H1 (cell line): ENCODE results near the gene ACTL8. TPM values are rescaled to one million over a fixed set of nuclear protein-coding genes. Genes with fewer than 3 reads are reported as not detected.

Experiments used
- CTCF ChIA-PET: fragments of 300-600 bp; sonication (Branson Sonifier 250); formaldehyde crosslinking; loops from one replicate; lab custom pipeline; 2021; ENCODE audit not compliant: partially characterized antibody; lab: Charles Lee
- POLR2A ChIA-PET: fragments of 300-600 bp; sonication (Branson Sonifier 250); formaldehyde crosslinking; loops from one replicate; lab custom pipeline; 2021; ENCODE audit warnings: inconsistent platforms; ENCODE audit not compliant: partially characterized antibody; lab: Charles Lee
- DNase-seq, 2 experiments: peaks; one replicate each; pipeline versions ENCODE4 v3.0.0 to v3.0.0-alpha.2; 2010 to 2022; ENCODE audit warnings: low spot score in 2 of 2, low read depth in 1 of 2, mixed read lengths in 1 of 2
- FAIRE-seq: peaks from 2 replicates; lab custom pipeline; 2011; peaks lifted over from hg19 to GRCh38; lab: Jason Lieb, UNC
- H2AFZ ChIP-seq: 2 replicates; pipeline ENCODE4 v1.8.1; 2012; ENCODE audit warnings: low read length, inconsistent platforms
- H2AK5ac ChIP-seq: 2 replicates; pipeline ENCODE4 v1.6.1; 2013; ENCODE audit warnings: low read depth, low read length
- H2BK120ac ChIP-seq: replicated peaks from 2 replicates; pipeline ENCODE3; 2013; ENCODE audit warnings: low read depth, low read length, inconsistent platforms
- H2BK12ac ChIP-seq: 2 replicates; pipeline ENCODE4 v1.6.1; 2013; ENCODE audit warnings: low read depth, low read length
- H2BK15ac ChIP-seq: 2 replicates; pipeline ENCODE4 v1.6.1; 2013; ENCODE audit warnings: low read length
- H2BK20ac ChIP-seq: 2 replicates; pipeline ENCODE4 v1.6.1; 2013; ENCODE audit warnings: low read length
- H2BK5ac ChIP-seq: 2 replicates; pipeline ENCODE4 v1.6.1; 2013; ENCODE audit warnings: low read depth, low read length
- H3K14ac ChIP-seq: 2 replicates; pipeline ENCODE4 v1.6.1; 2013; ENCODE audit warnings: inconsistent platforms; ENCODE audit not compliant: insufficient read length
- H3K18ac ChIP-seq: 2 replicates; pipeline ENCODE4 v1.6.1; 2013; ENCODE audit warnings: low read length; ENCODE audit errors: extremely low read depth
- H3K23ac ChIP-seq: 2 replicates; pipeline ENCODE4 v1.6.1; 2013; ENCODE audit warnings: inconsistent platforms; ENCODE audit not compliant: insufficient read length
- H3K23me2 ChIP-seq: 2 replicates; pipeline ENCODE4 v1.6.1; 2013; ENCODE audit warnings: low read depth, low read length
- H3K27ac ChIP-seq: 2 replicates; pipeline ENCODE4 v1.6.1; 2011; ENCODE audit warnings: low read depth, low read length, inconsistent platforms
- H3K27me3 ChIP-seq, 4 experiments: replicated peaks in 1 of 4; 1 replicate in 1 of 4; 2 replicates in 3 of 4; pipeline versions ENCODE4 v1.6.1 to v1.8.1; 2011 to 2013; ENCODE audit warnings: low read length in 3 of 4, mild to moderate bottlenecking in 3 of 4, inconsistent platforms in 2 of 4, mixed read lengths in 2 of 4, moderate library complexity in 1 of 4; ENCODE audit not compliant: control insufficient read depth in 3 of 4, insufficient read depth in 3 of 4; ENCODE audit errors: extremely low read depth in 1 of 4
- H3K36me3 ChIP-seq, 4 experiments: 2 replicates each; pipeline versions ENCODE4 v1.6.1 to v1.8.1; 2011 to 2013; ENCODE audit warnings: mild to moderate bottlenecking in 4 of 4, low read length in 3 of 4, moderate library complexity in 2 of 4, control low read depth in 1 of 4, inconsistent platforms in 1 of 4; ENCODE audit not compliant: insufficient read depth in 4 of 4, control insufficient read depth in 2 of 4
- H3K4ac ChIP-seq: replicated peaks from 2 replicates; pipeline ENCODE3; 2013; ENCODE audit warnings: low read length, low read depth, mixed read lengths, inconsistent platforms; ENCODE audit not compliant: insufficient read length
- H3K4me1 ChIP-seq, 4 experiments: replicated peaks in 1 of 4; 1 replicate in 1 of 4; 2 replicates in 3 of 4; pipeline versions ENCODE4 v1.6.1 to v1.8.1; 2011 to 2013; ENCODE audit warnings: low read length in 3 of 4, inconsistent platforms in 2 of 4, mixed read lengths in 1 of 4; ENCODE audit not compliant: insufficient read depth in 4 of 4, control insufficient read depth in 3 of 4
- H3K4me2 ChIP-seq, 2 experiments: 2 replicates each; pipeline versions ENCODE4 v1.6.1 to v1.8.1; 2011 to 2013; ENCODE audit warnings: low read depth in 2 of 2, low read length in 2 of 2, control low read depth in 1 of 2, inconsistent platforms in 1 of 2, mild to moderate bottlenecking in 1 of 2; ENCODE audit not compliant: insufficient read depth in 1 of 2
- H3K4me3 ChIP-seq, 4 experiments: fragments of 200-600, 300-600 bp in 1 of 4; sonication (generic), shearing (Covaris generic), sonication (Bioruptor Twin) in 1 of 4; 2 replicates each; pipeline versions ENCODE4 v1.5.1 to v1.8.1; 2011 to 2016; ENCODE audit warnings: low read length in 4 of 4, low read depth in 3 of 4, control low read depth in 2 of 4, inconsistent platforms in 2 of 4, mild to moderate bottlenecking in 2 of 4, mixed read lengths in 1 of 4, moderate library complexity in 1 of 4; ENCODE audit not compliant: insufficient read depth in 2 of 4; ENCODE audit errors: extremely low read depth in 1 of 4
- H3K56ac ChIP-seq: replicated peaks from 2 replicates; pipeline ENCODE3; 2013; ENCODE audit warnings: low read depth, mild to moderate bottlenecking, mixed read lengths, low read length, inconsistent platforms; ENCODE audit not compliant: insufficient read length
- H3K79me1 ChIP-seq: 2 replicates; pipeline ENCODE4 v1.6.1; 2013; ENCODE audit warnings: low read depth, low read length, control low read depth
- H3K79me2 ChIP-seq, 2 experiments: 2 replicates each; pipeline versions ENCODE4 v1.6.1 to v1.8.1; 2012 to 2013; ENCODE audit warnings: low read length in 2 of 2, mild to moderate bottlenecking in 2 of 2, inconsistent platforms in 1 of 2; ENCODE audit not compliant: insufficient read depth in 2 of 2, control insufficient read depth in 1 of 2
- H3K9ac ChIP-seq, 4 experiments: replicated peaks in 1 of 4; 1 replicate in 1 of 4; 2 replicates in 3 of 4; pipeline versions ENCODE4 v1.6.1 to v1.8.1; 2011 to 2013; ENCODE audit warnings: low read depth in 3 of 4, low read length in 3 of 4, control low read depth in 2 of 4, mild to moderate bottlenecking in 2 of 4, moderate library complexity in 2 of 4, inconsistent platforms in 1 of 4; ENCODE audit errors: extremely low read depth in 1 of 4
- H3K9me3 ChIP-seq, 2 experiments: 2 replicates each; pipeline versions ENCODE4 v1.6.1 to v1.8.1; 2012 to 2013; ENCODE audit warnings: mild to moderate bottlenecking in 2 of 2, moderate library complexity in 2 of 2, control low read depth in 1 of 2, inconsistent platforms in 1 of 2, low read depth in 1 of 2, low read length in 1 of 2, mixed read lengths in 1 of 2; ENCODE audit not compliant: insufficient read depth in 2 of 2
- H4K20me1 ChIP-seq, 2 experiments: replicated peaks in 1 of 2; 2 replicates each; pipeline versions ENCODE3 to v1.8.1; 2011 to 2013; ENCODE audit warnings: inconsistent platforms in 2 of 2, low read length in 2 of 2, mild to moderate bottlenecking in 1 of 2; ENCODE audit not compliant: insufficient read depth in 2 of 2, control insufficient read depth in 1 of 2
- H4K5ac ChIP-seq: 2 replicates; pipeline ENCODE4 v1.6.1; 2013; ENCODE audit warnings: low read length, low read depth, mixed read lengths, inconsistent platforms; ENCODE audit not compliant: insufficient read length
- H4K8ac ChIP-seq: 2 replicates; pipeline ENCODE4 v1.8.0; 2013; ENCODE audit warnings: mild to moderate bottlenecking, moderate library complexity, low read length, inconsistent platforms; ENCODE audit not compliant: insufficient read depth; ENCODE audit errors: extremely low read depth
- H4K91ac ChIP-seq: replicated peaks from 2 replicates; pipeline ENCODE3; 2013; ENCODE audit warnings: low read length, mixed read lengths, inconsistent platforms; ENCODE audit not compliant: insufficient read length
- BRCA1 ChIP-seq: IDR thresholded peaks from 2 replicates; pipeline ENCODE4 v1.6.1; 2012; ENCODE audit warnings: low read depth, low read length, improper control_type of control experiment
- EGR1 ChIP-seq: IDR thresholded peaks from 2 replicates; pipeline ENCODE4 v1.6.1; 2011; ENCODE audit warnings: low read depth, low read length, borderline replicate concordance
- GABPA ChIP-seq: IDR thresholded peaks from 2 replicates; pipeline ENCODE4 v1.6.1; 2011; ENCODE audit warnings: mild to moderate bottlenecking, low read length, moderate library complexity, borderline replicate concordance; ENCODE audit not compliant: insufficient read depth
- JUND ChIP-seq: IDR thresholded peaks from 2 replicates; pipeline ENCODE4 v1.6.1; 2011; ENCODE audit warnings: mild to moderate bottlenecking, improper control_type of control experiment, low read length
- NANOG ChIP-seq: IDR thresholded peaks from 2 replicates; pipeline ENCODE4 v1.6.1; 2011; ENCODE audit warnings: low read length, low read depth, mild to moderate bottlenecking, inconsistent platforms; ENCODE audit not compliant: insufficient read depth, poor library complexity, severe bottlenecking
- POLR2A ChIP-seq, 2 experiments: IDR thresholded peaks; 1 replicate in 1 of 2; 2 replicates in 1 of 2; pipeline ENCODE4 v1.6.1; 2011; ENCODE audit warnings: low read depth in 2 of 2, low read length in 2 of 2, mild to moderate bottlenecking in 2 of 2; ENCODE audit errors: control extremely low read depth in 1 of 2
- POU5F1 ChIP-seq: IDR thresholded peaks from 2 replicates; pipeline ENCODE4 v1.6.1; 2011; ENCODE audit warnings: low read depth, mild to moderate bottlenecking, low read length, moderate library complexity
- SIX5 ChIP-seq: IDR thresholded peaks from 2 replicates; pipeline ENCODE4 v1.6.1; 2011; ENCODE audit warnings: mild to moderate bottlenecking, low read depth, low read length
- SP1 ChIP-seq: IDR thresholded peaks from 2 replicates; pipeline ENCODE4 v1.6.1; 2011; ENCODE audit warnings: low read depth, low read length
- SRF ChIP-seq: IDR thresholded peaks from 2 replicates; pipeline ENCODE4 v1.6.1; 2011; ENCODE audit warnings: mild to moderate bottlenecking, low read depth, low read length, moderate library complexity
- TAF1 ChIP-seq: IDR thresholded peaks from 2 replicates; pipeline ENCODE4 v1.6.1; 2011; ENCODE audit warnings: mild to moderate bottlenecking, low read depth, low read length
- TCF12 ChIP-seq: IDR thresholded peaks from 2 replicates; pipeline ENCODE4 v1.6.1; 2011; ENCODE audit warnings: low read depth, mild to moderate bottlenecking, low read length
- YY1 ChIP-seq: IDR thresholded peaks from 2 replicates; pipeline ENCODE4 v1.6.1; 2011; ENCODE audit warnings: low read depth, mild to moderate bottlenecking, low read length
- WGBS, 2 experiments: shearing (Covaris generic) in 1 of 2; methylation state at CpG; one replicate each; pipeline versions ENCODE4 v1.1.6 to v1.1.7; 2013 to 2015; ENCODE audit warnings: low lambda C conversion rate in 2 of 2, mixed read lengths in 2 of 2, inconsistent platforms in 1 of 2, low coverage in 1 of 2, missing lambda C conversion rate in 1 of 2; ENCODE audit not compliant: insufficient replicate concordance in 2 of 2, insufficient coverage in 1 of 2, insufficient read length in 1 of 2; ENCODE audit errors: extremely low coverage in 1 of 2, missing lambda C conversion rate in 1 of 2; 5-methylcytosine and 5-hydroxymethylcytosine counted together
- polyA plus RNA-seq, 7 experiments: library from polyadenylated mRNA; depleted of rRNA in 3 of 7; stranded (reverse) in 5 of 7; unstranded in 2 of 7; fragments of >200 nt in 5 of 7; fragments of 200-250 nt in 2 of 7; gene quantifications; 1 replicate in 5 of 7; 2 replicates in 1 of 7; 4 replicates in 1 of 7; pipeline versions ENCODE4 v1.2.1 to v1.2.3, GENCODE V29; 2011 to 2013; ENCODE audit warnings: missing spikeins in 2 of 7, mixed read lengths in 2 of 7
- total RNA-seq: library from RNA; stranded (reverse); fragmentation: NEBNext Ultra II Directional; extraction: Animal tissue kit (Norgen Biotek cat#: 25700); gene quantifications from 2 replicates; pipeline ENCODE4 v1.2.1, GENCODE V29; 2021
- TF ChIP-seq, protein P1 (sequence below): IDR thresholded peaks from 2 replicates; pipeline ENCODE4 v1.6.1; 2012; ENCODE audit warnings: low read length, inconsistent platforms

ACTL8 gene
- total and polyA plus RNA-seq, 2 of the 8 experiments (the other 6 are each of a cell fraction or from before 2014, with no cell fraction given): 0.33 to 0.47 TPM

DNA sequence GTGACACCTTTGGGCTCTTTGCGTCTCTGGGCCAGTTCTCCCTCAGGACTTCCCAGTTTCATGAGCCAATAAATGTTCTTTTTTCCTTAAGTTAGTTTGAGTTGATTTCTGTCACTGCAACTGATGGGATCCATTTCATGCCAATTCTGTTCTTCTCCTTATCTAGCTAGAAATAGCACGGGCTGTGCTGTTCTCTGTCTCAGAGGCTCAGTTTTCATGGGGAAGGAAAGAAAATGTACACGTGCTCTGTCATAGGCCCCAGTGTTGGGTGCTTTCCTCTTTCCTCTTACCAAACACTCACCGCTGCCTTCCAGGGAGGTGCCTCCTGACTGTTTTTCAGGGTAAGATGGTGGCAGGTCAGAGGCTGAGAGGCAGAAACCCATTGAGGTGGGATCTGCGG lies 43.2 kb upstream of the ACTL8 start:
- Histone ChIP-seq H3K79me1 (no peaks in the 10 kb centered on the region), H4K20me1 (no peaks in the 10 kb centered on the region), H3K27ac (no peak overlapping the region), H2BK12ac (no peak overlapping the region), H2BK5ac (no peak overlapping the region), H3K79me2 (no peaks in the 10 kb centered on the region), H2AK5ac (no peak overlapping the region), H3K56ac (no peak overlapping the region), H4K8ac (no peak overlapping the region), H4K5ac (no peak overlapping the region), H3K9ac (no peak overlapping the region), H4K91ac (no peak overlapping the region), H3K9me3 (peaks cover 4 to 17% of the 10 kb centered on the region in 2 experiments; a peak in 3 of 4 replicates), H3K18ac (no peak overlapping the region), H3K4me2 (no peak overlapping the region), H2BK20ac (no peak overlapping the region), H3K4ac (no peak overlapping the region), H2BK120ac (no peak overlapping the region), H2AFZ (no peak overlapping the region), H2BK15ac (no peak overlapping the region), H3K4me3 (no peak overlapping the region), H3K4me1 (no peaks in the 10 kb centered on the region), H3K23ac (no peak overlapping the region), H3K27me3 (peaks cover 0 to 2% (median 0%) of the 10 kb centered on the region in 4 experiments; a peak in 1 of 7 replicates), H3K23me2 (no peaks in the 10 kb centered on the region), H3K14ac (no peak overlapping the region), H3K36me3 (no peaks in the 10 kb centered on the region)
- whole genome bisulfite sequencing, 2 experiments: 95% methylated on average over 5 of the region's 5 CpGs; no CpG with 5 or more reads in 1 of the 2 experiments
- FAIRE-seq (no peak), DNase-seq (no peak)
- POLR2A ChIA-PET: no interaction called here
- CTCF ChIA-PET: interaction anchor here (0.6 to 3.3 kb wide), 5 partner anchors 15 to 114 kb away, joined by 3 to 17 read pairs (median 3); no protein-coding TSS in a partner anchor
- TF ChIP-seq POU5F1 (no peak), JUND (no peak), EGR1 (no peak), SP1 (no peak), TCF12 (no peak), TAF1 (no peak), SIX5 (no peak), POLR2A (IDR thresholded peaks at IDR 0.05; ENCODE audit: control extremely low read depth in 1 of 2, low read depth in 2 of 2, low read length in 2 of 2) (no peak), NANOG (no peak), YY1 (no peak), SRF (no peak), GABPA (no peak), BRCA1 (no peak)
- TF ChIP-seq, protein P1, sequence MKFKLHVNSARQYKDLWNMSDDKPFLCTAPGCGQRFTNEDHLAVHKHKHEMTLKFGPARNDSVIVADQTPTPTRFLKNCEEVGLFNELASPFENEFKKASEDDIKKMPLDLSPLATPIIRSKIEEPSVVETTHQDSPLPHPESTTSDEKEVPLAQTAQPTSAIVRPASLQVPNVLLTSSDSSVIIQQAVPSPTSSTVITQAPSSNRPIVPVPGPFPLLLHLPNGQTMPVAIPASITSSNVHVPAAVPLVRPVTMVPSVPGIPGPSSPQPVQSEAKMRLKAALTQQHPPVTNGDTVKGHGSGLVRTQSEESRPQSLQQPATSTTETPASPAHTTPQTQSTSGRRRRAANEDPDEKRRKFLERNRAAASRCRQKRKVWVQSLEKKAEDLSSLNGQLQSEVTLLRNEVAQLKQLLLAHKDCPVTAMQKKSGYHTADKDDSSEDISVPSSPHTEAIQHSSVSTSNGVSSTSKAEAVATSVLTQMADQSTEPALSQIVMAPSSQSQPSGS: no peak
